Glutamatergic neuron (in vitro differentiated cells): ENCODE data around the gene LAMB1. TPM values are rescaled to one million over a fixed set of nuclear protein-coding genes. Genes with fewer than 3 reads are reported as not detected.
A peak's percentile ranks its signal among the peaks of the same experiment; 100 is the strongest.
"Not testable (repeated sequence)": the region's sequence is repeated elsewhere in the genome, so short reads cannot be mapped to it uniquely, and the experiment has no call there.

ENCODE experiments used
- DNase-seq: peaks from one replicate; pipeline ENCODE4 v3.0.0; 2022
- H3K27ac Mint-ChIP-seq: one replicate; pipeline ENCODE4 v1.8.0; 2020; ENCODE audit warnings: mild to moderate bottlenecking, mixed read lengths, inconsistent platforms; ENCODE audit not compliant: unreplicated experiment
- H3K27me3 Mint-ChIP-seq: one replicate; pipeline ENCODE4 v1.8.0; 2020; ENCODE audit warnings: mild to moderate bottlenecking, moderate library complexity, mixed read lengths, inconsistent platforms; ENCODE audit not compliant: unreplicated experiment
- H3K36me3 Mint-ChIP-seq: one replicate; pipeline ENCODE4 v1.8.0; 2020; ENCODE audit warnings: mild to moderate bottlenecking, mixed read lengths, inconsistent platforms; ENCODE audit not compliant: unreplicated experiment
- H3K4me1 Mint-ChIP-seq: one replicate; pipeline ENCODE4 v1.8.0; 2020; ENCODE audit warnings: mild to moderate bottlenecking, low read depth, mixed read lengths, inconsistent platforms; ENCODE audit not compliant: unreplicated experiment
- H3K4me3 Mint-ChIP-seq: one replicate; pipeline ENCODE4 v1.8.0; 2020; ENCODE audit warnings: mild to moderate bottlenecking, mixed read lengths, inconsistent platforms; ENCODE audit not compliant: unreplicated experiment
- H3K9me3 Mint-ChIP-seq: one replicate; pipeline ENCODE4 v1.8.0; 2020; ENCODE audit warnings: mild to moderate bottlenecking, moderate library complexity, mixed read lengths, inconsistent platforms; ENCODE audit not compliant: unreplicated experiment
- total RNA-seq: library from RNA; stranded (reverse); fragmentation: NEBNext Ultra II Directional; extraction: Animal tissue kit (Norgen Biotek cat#: 25700); gene quantifications from one replicate; pipeline ENCODE4 v1.2.1, GENCODE V29; 2021; ENCODE audit not compliant: unreplicated experiment
- TF ChIP-seq, protein P1 (sequence below): fragments of 200-600 bp; sonication (generic); IDR thresholded peaks from one replicate; pipeline ENCODE4 v1.5.0; 2021; ENCODE audit not compliant: partially characterized antibody, unreplicated experiment

LAMB1 gene
- total RNA-seq, 1 donor from 2014 or later: 326 TPM

DNA sequence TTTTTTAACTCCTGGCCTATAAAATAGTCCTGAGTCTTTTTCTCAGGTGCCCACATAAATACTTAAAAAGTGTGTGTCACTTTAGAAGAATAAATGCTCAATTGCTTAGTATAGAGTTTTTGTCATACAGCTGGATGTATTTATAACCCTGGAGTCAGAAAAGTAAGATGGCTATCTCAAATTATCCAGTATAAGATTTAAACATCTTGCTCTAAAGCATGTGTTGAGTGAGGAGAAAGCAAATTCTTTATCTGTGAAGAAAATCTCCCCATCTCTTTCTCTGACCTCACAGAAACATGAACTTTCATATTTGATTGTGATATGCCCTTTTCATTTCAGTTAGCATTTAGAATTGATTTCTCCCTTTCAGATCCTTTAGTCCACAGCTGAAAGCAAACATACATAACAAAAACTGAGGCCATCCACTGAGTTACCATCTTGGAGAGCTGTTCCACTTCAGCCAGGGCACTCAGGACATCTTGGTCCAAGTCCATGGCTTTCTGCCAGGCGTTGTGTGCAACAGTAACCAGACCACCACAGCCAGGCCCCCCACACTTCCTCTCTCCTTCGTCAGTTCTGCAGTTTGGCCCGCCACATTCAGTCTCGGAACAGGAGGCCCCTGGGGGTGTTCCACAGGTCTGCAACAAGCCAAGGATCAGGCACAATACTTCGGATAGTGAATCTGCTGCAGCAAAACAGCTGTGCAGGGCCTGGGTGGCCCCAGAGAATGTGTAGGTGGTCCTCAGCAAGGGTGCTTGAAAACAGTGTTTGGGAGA lies 71.0 kb downstream of the LAMB1 start:
- Mint-ChIP-seq H3K4me3 (no peak overlapping the region), H3K36me3 (no peaks in the 10 kb centered on the region), H3K27me3 (peaks cover 5% of the 10 kb centered on the region), H3K27ac (peak overlapping the region; percentile 38), H3K4me1 (peaks cover 10% of the 10 kb centered on the region), H3K9me3 (peaks cover 4% of the 10 kb centered on the region)
- DNase-seq: no peak
- TF ChIP-seq, protein P1, sequence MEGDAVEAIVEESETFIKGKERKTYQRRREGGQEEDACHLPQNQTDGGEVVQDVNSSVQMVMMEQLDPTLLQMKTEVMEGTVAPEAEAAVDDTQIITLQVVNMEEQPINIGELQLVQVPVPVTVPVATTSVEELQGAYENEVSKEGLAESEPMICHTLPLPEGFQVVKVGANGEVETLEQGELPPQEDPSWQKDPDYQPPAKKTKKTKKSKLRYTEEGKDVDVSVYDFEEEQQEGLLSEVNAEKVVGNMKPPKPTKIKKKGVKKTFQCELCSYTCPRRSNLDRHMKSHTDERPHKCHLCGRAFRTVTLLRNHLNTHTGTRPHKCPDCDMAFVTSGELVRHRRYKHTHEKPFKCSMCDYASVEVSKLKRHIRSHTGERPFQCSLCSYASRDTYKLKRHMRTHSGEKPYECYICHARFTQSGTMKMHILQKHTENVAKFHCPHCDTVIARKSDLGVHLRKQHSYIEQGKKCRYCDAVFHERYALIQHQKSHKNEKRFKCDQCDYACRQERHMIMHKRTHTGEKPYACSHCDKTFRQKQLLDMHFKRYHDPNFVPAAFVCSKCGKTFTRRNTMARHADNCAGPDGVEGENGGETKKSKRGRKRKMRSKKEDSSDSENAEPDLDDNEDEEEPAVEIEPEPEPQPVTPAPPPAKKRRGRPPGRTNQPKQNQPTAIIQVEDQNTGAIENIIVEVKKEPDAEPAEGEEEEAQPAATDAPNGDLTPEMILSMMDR: no peak

DNA sequence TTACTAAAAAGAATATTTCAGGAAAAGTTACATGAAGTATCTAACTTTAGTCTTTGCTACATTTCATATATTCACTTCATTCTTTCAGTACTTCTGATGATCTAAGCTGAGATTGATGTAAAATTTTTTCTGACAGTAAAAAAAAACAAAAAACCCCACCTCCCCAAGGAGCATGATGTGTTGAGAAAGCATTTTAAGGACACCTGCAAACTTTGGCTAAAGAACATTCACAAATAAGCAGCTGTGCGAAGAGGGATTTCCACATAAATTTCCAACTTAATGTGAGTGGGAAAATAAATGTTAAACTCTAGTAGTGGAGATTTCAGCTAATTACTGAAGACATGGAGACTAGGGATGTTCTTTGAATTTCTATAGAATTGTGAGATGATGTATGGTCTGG lies 76.5 kb downstream of the LAMB1 start:
- Mint-ChIP-seq H3K27ac (no peak overlapping the region), H3K9me3 (peaks cover 2% of the 10 kb centered on the region), H3K4me1 (no peaks in the 10 kb centered on the region), H3K27me3 (peaks cover 2% of the 10 kb centered on the region), H3K4me3 (no peak overlapping the region), H3K36me3 (no peaks in the 10 kb centered on the region)
- TF ChIP-seq, protein P1: no peak
- DNase-seq: no peak

DNA sequence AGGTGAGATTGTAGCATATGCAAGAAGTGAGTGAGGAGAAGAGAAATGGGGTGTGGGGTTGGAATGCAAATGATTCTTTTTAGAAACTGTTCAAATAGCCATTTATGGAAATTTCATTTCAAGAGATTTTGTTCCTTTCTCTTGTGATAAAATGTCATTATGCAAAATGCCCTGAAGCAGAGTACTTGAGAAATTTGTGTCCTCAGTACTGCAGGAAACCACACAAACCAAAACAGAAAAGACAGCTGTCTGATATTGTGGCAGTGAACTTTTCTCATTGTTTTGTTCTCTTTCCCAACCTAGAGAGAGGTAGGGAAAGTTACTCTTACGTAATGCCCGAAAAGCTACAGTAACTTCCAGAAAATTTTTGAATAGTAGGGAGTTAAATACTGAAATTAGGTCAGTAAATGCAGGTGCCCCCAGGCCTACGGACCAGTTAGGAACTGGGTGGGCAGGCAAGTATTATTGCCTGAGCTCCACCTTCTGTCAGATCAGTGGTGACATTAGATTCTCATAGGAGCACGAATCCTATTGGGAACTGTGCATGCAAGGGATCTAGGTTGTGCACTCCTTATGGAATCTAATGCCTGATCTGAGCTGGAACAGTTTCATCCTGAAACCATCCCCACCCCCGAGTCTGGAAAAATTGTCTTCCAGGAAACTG lies 78.0 kb downstream of the LAMB1 start:
- Mint-ChIP-seq H3K27me3 (peaks cover 2% of the 10 kb centered on the region), H3K9me3 (peaks cover 3% of the 10 kb centered on the region), H3K36me3 (no peaks in the 10 kb centered on the region), H3K4me3 (no peak overlapping the region), H3K27ac (no peak overlapping the region), H3K4me1 (no peaks in the 10 kb centered on the region)
- TF ChIP-seq, protein P1: no peak
- DNase-seq: no peak

DNA sequence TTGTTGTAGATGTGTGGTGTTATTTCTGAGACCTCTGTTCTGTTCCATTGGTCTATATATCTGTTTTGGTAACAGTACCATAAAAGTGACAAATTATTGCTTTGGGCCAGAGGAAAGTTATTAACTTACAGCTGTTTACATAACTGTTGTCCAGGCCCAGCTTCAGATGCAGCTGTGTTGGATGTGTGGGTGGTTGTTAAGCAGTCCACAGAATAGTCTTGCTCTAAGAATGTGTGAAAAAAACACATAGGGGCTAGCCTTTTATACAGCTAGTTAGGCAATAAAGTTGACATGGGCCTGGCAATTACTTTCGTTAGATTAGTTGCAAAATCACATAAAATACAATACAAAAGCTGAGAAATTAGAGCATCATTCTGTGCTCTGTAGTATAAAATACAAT lies 80.1 kb downstream of the LAMB1 start:
- Mint-ChIP-seq H3K9me3 (peaks cover 3% of the 10 kb centered on the region), H3K27ac (no peak overlapping the region)
- TF ChIP-seq, protein P1: no peak

DNA sequence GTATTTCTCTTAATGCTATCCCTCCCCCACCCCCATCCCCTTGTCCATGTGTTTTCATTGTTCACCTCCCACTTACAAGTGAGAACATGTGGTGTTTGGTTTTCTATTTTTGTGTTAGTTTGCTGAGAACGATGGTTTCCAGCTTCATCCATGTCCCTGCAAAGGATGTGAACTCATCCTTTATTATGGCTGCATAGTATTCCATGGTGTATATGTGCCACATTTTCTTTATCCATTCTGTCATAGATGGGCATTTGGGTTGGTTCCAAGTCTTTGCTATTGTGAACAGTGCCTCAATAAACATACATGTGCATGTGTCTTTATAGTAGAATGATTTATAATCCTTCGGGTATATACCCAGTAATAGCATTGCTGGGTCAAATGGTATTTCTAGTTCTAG lies 81.1 kb downstream of the LAMB1 start:
- not testable (repeated sequence) for DNase-seq, H3K9me3 Mint-ChIP-seq, H3K4me1 Mint-ChIP-seq, H3K4me3 Mint-ChIP-seq, H3K27me3 Mint-ChIP-seq, H3K27ac Mint-ChIP-seq, H3K36me3 Mint-ChIP-seq

More for the DNA sequence above, 80.1 kb downstream of the LAMB1 start:
- Mint-ChIP-seq H3K27me3 (peaks cover 2% of the 10 kb centered on the region), H3K36me3 (no peaks in the 10 kb centered on the region), H3K4me3 (no peak overlapping the region), H3K4me1 (no peaks in the 10 kb centered on the region)
- no peak for DNase-seq
